ENCODE measurements around the gene LPIN1. TPM values are rescaled to one million over a fixed set of nuclear protein-coding genes. Genes with fewer than 3 reads are reported as not detected.

The LPIN1 gene
- total and polyA plus RNA-seq, 2 of the 13 experiments (the other 11 are each of a cell fraction or from before 2014, with no cell fraction given) = 9.7 to 19.4 TPM

GRCh38 chr2:11743846-11744553 is 2.4 kb upstream of the LPIN1 start (continued):
- TF ChIP-seq, protein P1, sequence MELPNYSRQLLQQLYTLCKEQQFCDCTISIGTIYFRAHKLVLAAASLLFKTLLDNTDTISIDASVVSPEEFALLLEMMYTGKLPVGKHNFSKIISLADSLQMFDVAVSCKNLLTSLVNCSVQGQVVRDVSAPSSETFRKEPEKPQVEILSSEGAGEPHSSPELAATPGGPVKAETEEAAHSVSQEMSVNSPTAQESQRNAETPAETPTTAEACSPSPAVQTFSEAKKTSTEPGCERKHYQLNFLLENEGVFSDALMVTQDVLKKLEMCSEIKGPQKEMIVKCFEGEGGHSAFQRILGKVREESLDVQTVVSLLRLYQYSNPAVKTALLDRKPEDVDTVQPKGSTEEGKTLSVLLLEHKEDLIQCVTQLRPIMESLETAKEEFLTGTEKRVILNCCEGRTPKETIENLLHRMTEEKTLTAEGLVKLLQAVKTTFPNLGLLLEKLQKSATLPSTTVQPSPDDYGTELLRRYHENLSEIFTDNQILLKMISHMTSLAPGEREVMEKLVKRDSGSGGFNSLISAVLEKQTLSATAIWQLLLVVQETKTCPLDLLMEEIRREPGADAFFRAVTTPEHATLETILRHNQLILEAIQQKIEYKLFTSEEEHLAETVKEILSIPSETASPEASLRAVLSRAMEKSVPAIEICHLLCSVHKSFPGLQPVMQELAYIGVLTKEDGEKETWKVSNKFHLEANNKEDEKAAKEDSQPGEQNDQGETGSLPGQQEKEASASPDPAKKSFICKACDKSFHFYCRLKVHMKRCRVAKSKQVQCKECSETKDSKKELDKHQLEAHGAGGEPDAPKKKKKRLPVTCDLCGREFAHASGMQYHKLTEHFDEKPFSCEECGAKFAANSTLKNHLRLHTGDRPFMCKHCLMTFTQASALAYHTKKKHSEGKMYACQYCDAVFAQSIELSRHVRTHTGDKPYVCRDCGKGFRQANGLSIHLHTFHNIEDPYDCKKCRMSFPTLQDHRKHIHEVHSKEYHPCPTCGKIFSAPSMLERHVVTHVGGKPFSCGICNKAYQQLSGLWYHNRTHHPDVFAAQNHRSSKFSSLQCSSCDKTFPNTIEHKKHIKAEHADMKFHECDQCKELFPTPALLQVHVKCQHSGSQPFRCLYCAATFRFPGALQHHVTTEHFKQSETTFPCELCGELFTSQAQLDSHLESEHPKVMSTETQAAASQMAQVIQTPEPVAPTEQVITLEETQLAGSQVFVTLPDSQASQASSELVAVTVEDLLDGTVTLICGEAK (IDR thresholded peaks at IDR 0.05) = no peak
- TF ChIP-seq, protein P1 (CRISPR knock-in tag; IDR thresholded peaks at IDR 0.05) = peak; percentile 57; the same call in 1 of the 2 replicates
- TF ChIP-seq ZNF296 (CRISPR knock-in tag; conservative IDR thresholded peaks at IDR 0.05) (no peak), HNF1A (IDR thresholded peaks at IDR 0.05; ENCODE audit: low read depth) (no peak; the same call in 1 of the 2 replicates), HNF1A (CRISPR knock-in tag; IDR thresholded peaks at IDR 0.05; ENCODE audit: borderline replicate concordance) (no peak; the same call in 1 of the 2 replicates), SRF (IDR thresholded peaks at IDR 0.05; ENCODE audit: low read depth, low read length) (no peak), MAZ (IDR thresholded peaks at IDR 0.05; ENCODE audit: borderline replicate concordance, low read depth, low read length) (no peak), MAZ (CRISPR knock-in tag; IDR thresholded peaks at IDR 0.05; ENCODE audit: low read depth) (peak; percentile 55; the same call in 1 of the 2 replicates), CTCF (CRISPR knock-in tag; IDR thresholded peaks at IDR 0.05) (peak; percentile 41; the same call in 1 of the 2 replicates)
- TF ChIP-seq, protein P2, sequence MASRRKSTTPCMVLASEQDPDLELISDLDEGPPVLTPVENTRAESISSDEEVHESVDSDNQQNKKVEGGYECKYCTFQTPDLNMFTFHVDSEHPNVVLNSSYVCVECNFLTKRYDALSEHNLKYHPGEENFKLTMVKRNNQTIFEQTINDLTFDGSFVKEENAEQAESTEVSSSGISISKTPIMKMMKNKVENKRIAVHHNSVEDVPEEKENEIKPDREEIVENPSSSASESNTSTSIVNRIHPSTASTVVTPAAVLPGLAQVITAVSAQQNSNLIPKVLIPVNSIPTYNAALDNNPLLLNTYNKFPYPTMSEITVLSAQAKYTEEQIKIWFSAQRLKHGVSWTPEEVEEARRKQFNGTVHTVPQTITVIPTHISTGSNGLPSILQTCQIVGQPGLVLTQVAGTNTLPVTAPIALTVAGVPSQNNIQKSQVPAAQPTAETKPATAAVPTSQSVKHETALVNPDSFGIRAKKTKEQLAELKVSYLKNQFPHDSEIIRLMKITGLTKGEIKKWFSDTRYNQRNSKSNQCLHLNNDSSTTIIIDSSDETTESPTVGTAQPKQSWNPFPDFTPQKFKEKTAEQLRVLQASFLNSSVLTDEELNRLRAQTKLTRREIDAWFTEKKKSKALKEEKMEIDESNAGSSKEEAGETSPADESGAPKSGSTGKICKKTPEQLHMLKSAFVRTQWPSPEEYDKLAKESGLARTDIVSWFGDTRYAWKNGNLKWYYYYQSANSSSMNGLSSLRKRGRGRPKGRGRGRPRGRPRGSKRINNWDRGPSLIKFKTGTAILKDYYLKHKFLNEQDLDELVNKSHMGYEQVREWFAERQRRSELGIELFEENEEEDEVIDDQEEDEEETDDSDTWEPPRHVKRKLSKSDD (CRISPR knock-in tag; IDR thresholded peaks at IDR 0.05; ENCODE audit: low read depth) = no peak
